CMK (cell line): ENCODE data around the gene ANXA11.

Experiments
- DNase-seq: peaks from one replicate; pipeline ENCODE4 v3.0.0-alpha.2; 2010; ENCODE audit warnings: low read depth

ANXA11 gene

DNA sequence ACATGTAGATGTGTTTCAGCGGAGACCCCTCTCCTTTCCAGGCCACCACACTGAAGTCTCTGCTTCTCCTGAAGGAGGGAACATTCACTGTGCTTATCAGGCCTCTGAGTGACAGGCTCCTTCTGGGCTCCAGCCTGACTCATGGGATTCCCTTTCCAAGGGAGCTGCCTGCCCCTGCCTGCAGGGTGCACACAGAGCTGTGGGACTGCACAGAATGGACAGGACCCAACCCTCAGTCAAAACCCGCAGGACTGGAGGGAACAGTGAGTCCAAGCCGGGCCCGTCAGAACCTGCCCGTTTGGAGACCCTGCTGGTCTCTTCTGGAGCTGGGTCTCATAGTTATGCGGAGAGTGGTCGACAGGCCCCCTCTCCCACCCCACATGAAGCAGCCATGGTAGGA, 40.2 kb downstream of the ANXA11 start:
- no peak for DNase-seq

DNA sequence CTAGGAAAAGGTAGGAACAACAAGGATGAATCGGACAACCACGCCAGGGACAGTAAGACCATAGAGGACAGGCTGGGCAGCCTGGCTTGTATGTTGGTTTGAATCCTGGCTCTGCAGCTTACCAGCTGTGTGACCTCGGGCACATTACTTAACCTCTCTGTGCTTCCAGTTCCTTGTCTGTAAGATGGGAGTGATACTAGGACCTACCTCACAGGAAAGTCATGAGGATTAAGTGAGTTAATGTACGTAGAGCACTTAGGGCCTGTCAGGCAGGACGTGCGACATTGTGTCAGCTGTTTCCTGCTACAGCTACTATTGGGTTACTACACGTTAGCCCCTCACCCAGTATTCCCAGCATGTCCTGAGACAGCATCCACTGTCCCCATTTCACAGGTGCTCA, 40.7 kb downstream of the ANXA11 start:
- DNase-seq: no peak

DNA sequence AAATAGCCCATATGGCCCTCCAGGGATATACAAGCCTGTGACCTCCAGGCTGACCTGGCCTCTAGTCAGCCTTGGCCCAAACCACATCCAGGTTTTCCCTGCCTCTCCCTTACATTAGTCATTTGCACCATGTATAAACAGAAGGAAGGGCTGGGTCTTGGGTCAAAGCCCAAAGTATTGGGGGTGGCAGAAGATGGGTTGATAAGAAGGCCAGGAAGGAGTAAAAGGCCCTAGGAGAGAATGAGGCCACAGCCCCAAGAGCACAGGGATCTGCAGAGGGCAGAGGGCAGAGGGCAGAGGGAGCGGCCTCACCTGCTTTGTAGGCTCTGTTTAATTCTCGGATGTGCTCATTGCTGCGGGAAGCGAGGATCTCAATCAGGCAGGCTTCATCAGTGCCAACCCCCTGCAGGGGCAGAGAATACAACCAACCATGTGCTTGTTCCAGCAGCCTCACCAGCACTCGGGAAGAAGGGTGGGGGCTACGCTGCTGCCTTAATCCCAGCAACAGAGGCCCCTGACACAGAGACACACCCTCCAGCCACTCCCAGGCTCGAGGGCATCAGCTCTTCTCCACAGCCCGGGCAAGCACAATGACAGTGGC, 41.5 kb downstream of the ANXA11 start:
- DNase-seq: no peak

- DNase-seq: no peak
Measured at GRCh38 chr10:80161321-80162083, 43.8 kb downstream of the ANXA11 start.

- DNase-seq: no peak
Measured at GRCh38 chr10:80160361-80161320, 44.7 kb downstream of the ANXA11 start.

DNA sequence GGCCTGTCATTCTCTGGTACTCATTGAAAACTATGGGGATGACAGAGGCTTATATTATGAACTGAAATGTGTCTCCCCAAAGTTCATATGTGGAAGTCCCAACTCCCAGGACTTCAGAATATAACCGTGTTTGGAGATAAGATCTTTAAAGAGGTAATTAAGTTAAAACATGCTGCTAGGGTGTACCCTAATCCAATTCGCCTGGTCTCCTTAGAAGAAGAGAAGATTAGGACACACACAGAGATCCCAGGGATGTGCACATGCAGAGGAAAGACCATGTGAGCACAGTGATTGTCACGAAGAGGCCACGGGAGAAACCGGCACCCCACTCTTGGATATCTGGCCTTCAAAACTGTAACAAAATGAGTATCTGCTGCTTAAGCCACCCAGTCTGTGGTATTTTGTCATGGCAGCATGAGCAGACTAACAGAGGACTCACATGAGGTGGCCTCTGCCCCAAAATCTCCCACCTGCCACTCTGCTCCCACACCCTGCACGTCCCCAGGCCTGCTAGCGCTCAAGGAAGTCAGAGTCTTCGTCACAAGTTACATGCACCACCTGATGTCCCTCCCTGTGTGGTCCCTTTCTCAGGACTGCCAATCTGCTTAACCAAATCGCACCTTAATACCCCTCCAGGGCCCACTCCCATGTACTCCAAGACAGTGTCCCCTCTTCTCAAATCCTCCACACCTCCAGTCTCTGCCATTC, 46.0 kb downstream of the ANXA11 start:
- DNase-seq: no peak

DNA sequence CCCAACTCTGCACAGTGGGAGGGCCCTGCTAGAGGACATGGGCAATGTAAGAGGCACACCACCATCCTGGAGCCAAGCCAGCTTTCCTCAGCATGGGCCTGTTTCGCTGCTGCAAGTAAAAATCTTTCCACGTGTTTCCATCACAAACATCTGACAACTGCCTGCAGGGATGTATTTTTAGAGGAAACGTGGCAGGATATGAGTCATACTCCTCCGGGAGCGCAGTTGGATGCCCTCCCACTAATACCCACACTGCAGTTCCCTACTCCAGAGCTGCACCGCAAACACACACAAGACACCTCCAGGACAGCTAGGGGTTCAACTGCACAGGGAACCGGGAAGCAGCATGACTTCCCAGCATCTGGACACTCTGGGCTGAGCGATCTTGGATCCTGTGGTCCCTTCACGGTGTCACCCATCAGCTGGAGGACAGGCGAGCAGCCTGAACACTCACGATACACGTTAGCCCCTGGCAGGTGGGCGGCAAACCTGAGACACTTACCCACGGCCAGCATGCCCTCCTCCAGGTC, 46.7 kb downstream of the ANXA11 start:
- DNase-seq: no peak

DNA sequence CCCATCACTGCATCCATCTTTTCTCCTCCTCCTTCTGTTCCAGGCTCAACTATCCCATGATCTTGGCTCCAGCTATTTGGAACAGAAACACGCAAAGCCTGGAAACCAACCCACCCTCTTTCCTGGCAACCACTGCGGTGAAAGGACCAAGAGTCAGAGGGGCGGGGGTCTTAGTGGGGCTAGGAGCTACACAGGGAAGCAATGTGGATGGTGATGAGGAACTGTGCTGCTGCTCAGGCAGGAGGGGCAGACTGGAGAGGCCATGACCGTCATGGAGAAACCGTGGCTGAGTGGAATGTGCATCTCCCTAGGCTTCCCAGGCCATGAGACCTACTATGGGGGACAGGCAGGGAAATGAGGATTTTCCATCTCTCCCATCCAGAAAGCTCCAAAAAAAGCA, 47.2 kb downstream of the ANXA11 start:
- no peak for DNase-seq

DNA sequence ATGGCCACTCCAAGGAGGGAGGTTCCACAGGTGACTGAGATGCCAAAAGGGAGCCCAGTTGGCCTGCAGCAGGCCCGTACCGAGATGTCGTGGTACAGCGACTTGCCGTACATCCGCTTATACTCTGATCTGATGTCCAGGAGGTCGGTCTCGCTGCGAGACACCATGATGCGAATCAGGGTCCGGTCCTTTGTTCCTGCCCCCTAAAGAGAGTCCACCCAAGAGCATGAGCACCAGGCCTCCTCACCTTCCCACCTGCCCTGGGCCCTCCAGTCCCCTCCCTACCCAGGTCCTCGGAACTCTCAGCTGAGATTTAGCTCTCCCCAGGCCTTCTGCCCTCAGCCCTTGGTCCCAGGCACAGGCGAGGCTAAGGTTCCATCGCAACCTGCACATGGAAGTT, 47.8 kb downstream of the ANXA11 start:
- no peak for DNase-seq

- no peak for DNase-seq
Measured at GRCh38 chr10:80156216-80156615, 49.1 kb downstream of the ANXA11 start.

- no peak for DNase-seq
Measured at GRCh38 chr10:80155696-80156215, 49.6 kb downstream of the ANXA11 start.

GRCh38 chr10:80154978-80155695, 50.2 kb downstream of the ANXA11 start:
- no peak for DNase-seq

- DNase-seq: no peak
Measured at GRCh38 chr10:80154626-80154977, 50.7 kb downstream of the ANXA11 start.

DNA sequence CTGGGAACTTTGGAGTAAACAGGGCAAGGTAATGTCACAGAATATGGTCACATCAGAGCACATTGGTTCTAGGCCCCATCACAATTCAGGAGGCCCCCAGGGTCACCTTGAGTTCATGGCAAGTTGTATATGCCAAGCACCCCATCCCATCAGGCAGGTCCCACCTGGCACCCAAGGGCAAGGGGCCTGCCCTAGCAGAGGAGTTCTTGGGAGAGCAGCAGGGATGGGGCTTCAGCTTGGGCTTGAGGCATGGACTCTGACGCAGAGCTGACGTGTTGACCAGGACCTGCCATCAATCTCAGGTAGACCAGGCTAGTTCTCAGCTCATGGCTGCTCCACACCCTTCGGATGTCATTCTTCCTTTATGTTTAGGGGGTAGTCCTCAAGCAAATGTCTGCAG, 51.9 kb downstream of the ANXA11 start:
- no peak for DNase-seq

DNA sequence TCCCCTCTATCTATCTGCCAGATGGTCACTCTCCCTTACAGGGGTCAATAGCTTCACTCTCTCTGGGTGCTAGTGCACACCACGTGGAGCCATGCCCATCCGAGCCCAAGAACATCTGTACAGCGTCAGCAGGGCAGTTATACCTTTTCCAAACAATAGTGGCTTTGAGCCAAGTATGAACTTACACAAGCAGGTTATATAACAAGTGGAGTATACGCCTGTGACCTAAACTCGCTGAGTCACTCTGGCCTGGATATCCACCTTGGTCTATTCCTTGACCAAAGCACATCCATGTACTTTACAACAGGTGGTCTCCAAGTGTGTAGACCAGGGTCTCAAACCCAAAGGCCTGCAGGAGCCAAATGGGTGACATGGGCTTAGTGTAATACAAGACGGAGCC, 52.5 kb downstream of the ANXA11 start:
- DNase-seq: no peak

DNA sequence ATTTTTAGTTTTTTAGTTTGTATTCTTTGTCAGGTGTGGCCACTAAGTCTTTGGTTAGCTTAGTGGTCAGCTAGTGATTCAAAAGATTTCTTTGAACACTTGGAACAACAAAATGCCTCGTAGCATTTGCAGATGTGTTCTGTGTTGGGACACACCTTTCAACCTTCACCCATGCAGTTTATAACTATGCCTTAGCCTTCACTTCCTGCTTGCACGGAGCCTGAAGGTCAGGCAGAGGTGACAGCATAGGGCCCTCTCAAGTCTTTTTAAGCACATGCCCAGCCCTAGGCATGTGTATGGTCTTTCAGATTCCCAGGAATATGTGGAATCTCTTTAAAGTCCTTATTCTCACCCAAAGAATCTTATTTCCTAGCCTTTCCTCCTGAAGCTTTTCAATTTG, 55.2 kb downstream of the ANXA11 start:
- DNase-seq: no peak

- DNase-seq: no peak
Measured at GRCh38 chr10:80149123-80149522, 56.2 kb downstream of the ANXA11 start.

DNA sequence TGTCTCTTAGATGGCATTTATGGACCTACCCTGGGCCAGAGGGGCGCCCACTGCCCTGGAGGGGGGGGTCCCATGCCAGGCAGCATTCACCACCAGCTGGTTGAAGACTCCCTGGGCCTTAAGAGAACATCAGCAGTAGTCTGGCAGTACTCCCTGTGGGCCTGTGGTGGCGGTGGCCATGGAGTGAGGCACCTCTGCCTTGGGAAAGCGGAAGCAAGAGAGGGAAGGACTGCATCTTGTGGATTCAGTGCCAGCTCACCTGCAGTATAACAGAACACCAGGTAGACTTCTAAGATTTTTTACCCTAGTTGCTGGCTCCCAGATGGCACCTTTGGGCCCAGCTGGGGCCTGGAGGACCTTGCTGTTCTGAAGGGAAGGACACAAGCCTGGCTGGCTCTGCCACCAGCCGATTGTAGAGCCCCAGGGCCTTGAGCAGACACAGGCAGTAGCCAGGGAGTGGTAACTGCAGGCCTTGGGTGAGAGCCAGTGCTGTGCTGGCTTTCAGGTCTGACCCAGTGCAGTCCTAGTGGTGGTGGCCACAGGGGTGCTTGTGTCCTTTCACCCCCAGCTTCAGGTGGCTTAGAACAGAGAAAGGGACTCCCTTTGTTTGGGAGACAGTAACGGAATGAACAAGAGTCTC, 57.1 kb downstream of the ANXA11 start:
- no peak for DNase-seq

- DNase-seq: no peak
Measured at GRCh38 chr10:80146918-80147317, 58.4 kb downstream of the ANXA11 start.
